Osteoblast (primary cell): ENCODE results near the gene HPX. TPM values are rescaled to one million over a fixed set of nuclear protein-coding genes. Genes with fewer than 3 reads are reported as not detected.

Experiments used
- DNase-seq: peaks from one replicate; pipeline ENCODE4 v3.0.0; 2011; ENCODE audit warnings: low spot score, mixed read lengths; ENCODE audit not compliant: insufficient read length; ENCODE audit errors: missing footprints
- H2AFZ ChIP-seq: 2 replicates; pipeline ENCODE4 v1.6.0; 2011; ENCODE audit warnings: mild to moderate bottlenecking, low read length
- H3K27ac ChIP-seq: 2 replicates; pipeline ENCODE4 v1.5.1; 2011; ENCODE audit warnings: mild to moderate bottlenecking, low read depth, low read length, moderate library complexity
- H3K27me3 ChIP-seq: 2 replicates; pipeline ENCODE4 v1.6.0; 2012; ENCODE audit warnings: mild to moderate bottlenecking, control low read depth, inconsistent platforms, low read length, moderate library complexity; ENCODE audit not compliant: insufficient read depth
- H3K36me3 ChIP-seq: 2 replicates; pipeline ENCODE4 v1.5.1; 2011; ENCODE audit warnings: mild to moderate bottlenecking, low read length, control low read depth, moderate library complexity; ENCODE audit not compliant: insufficient read depth
- H3K4me1 ChIP-seq: 2 replicates; pipeline ENCODE4 v1.5.1; 2011; ENCODE audit warnings: mild to moderate bottlenecking, low read length, control low read depth, moderate library complexity; ENCODE audit not compliant: insufficient read depth
- H3K4me2 ChIP-seq: 2 replicates; pipeline ENCODE4 v1.6.0; 2011; ENCODE audit warnings: mild to moderate bottlenecking, low read length; ENCODE audit not compliant: insufficient read depth
- H3K4me3 ChIP-seq: fragments of 200-600 bp; sonication (generic); 3 replicates; pipeline ENCODE4 v1.5.1; 2012; ENCODE audit warnings: mild to moderate bottlenecking, low read length, inconsistent platforms; ENCODE audit not compliant: insufficient read depth
- H3K79me2 ChIP-seq: 2 replicates; pipeline ENCODE4 v1.6.0; 2012; ENCODE audit warnings: mild to moderate bottlenecking, low read length, control low read depth, inconsistent platforms; ENCODE audit not compliant: insufficient read depth
- H3K9me3 ChIP-seq: 2 replicates; pipeline ENCODE4 v1.5.1; 2011; ENCODE audit warnings: low read depth, low read length, control low read depth
- H4K20me1 ChIP-seq: 2 replicates; pipeline ENCODE4 v1.6.0; 2012; ENCODE audit warnings: mild to moderate bottlenecking, low read length, control low read depth; ENCODE audit not compliant: insufficient read depth
- CTCF ChIP-seq: IDR thresholded peaks from 2 replicates; pipeline ENCODE4 v1.5.1; 2011; ENCODE audit warnings: mild to moderate bottlenecking, low read depth, low read length, moderate library complexity; ENCODE audit errors: extremely low read depth
- total RNA-seq: library from RNA; depleted of rRNA; stranded (reverse); fragments of >200 nt; gene quantifications from 2 replicates; pipeline ENCODE4 v1.2.3, GENCODE V29; 2012

The HPX gene
- total RNA-seq, 1 donor: 1.1 TPM

GRCh38 chr11:6457581-6458320, 17.0 kb upstream of the HPX start:
- H4K20me1 ChIP-seq: no peaks in the 10 kb centered on the region
- no peaks in the 10 kb centered on the region for H3K27me3 ChIP-seq
- no peaks in the 10 kb centered on the region for H3K79me2 ChIP-seq
- H3K4me1 ChIP-seq: peaks cover under 1% of the 10 kb centered on the region
- no peak overlapping the region for H3K27ac ChIP-seq
- no peaks in the 10 kb centered on the region for H3K9me3 ChIP-seq
- H3K4me3 ChIP-seq: no peak overlapping the region
- no peak overlapping the region for H2AFZ ChIP-seq
- no peak overlapping the region for H3K4me2 ChIP-seq
- H3K36me3 ChIP-seq: peaks cover 40% of the 10 kb centered on the region
- no peak for DNase-seq
- TF ChIP-seq CTCF: no peak

GRCh38 chr11:6456361-6457073, 15.7 kb upstream of the HPX start:
- Histone ChIP-seq H3K4me1 (peaks cover 12% of the 10 kb centered on the region), H3K9me3 (no peaks in the 10 kb centered on the region), H3K79me2 (no peaks in the 10 kb centered on the region), H3K27ac (no peak overlapping the region), H3K36me3 (peaks cover 36% of the 10 kb centered on the region), H4K20me1 (peaks cover 2% of the 10 kb centered on the region), H3K4me3 (no peak overlapping the region), H3K4me2 (no peak overlapping the region), H3K27me3 (no peaks in the 10 kb centered on the region), H2AFZ (no peak overlapping the region)
- TF ChIP-seq CTCF: no peak
- no peak for DNase-seq

GRCh38 chr11:6455070-6455469, 14.3 kb upstream of the HPX start:
- Histone ChIP-seq H3K4me3 (no peak overlapping the region), H2AFZ (no peak overlapping the region)
- no peak for DNase-seq

More at GRCh38 chr11:6455070-6455469, 14.3 kb upstream of the HPX start:
- peaks cover 6% of the 10 kb centered on the region for H4K20me1 ChIP-seq
- no peak overlapping the region for H3K4me2 ChIP-seq
- peaks cover 50% of the 10 kb centered on the region for H3K36me3 ChIP-seq
- no peak for TF ChIP-seq CTCF
- no peaks in the 10 kb centered on the region for H3K79me2 ChIP-seq
- H3K4me1 ChIP-seq: peaks cover 15% of the 10 kb centered on the region
- no peaks in the 10 kb centered on the region for H3K9me3 ChIP-seq
- H3K27ac ChIP-seq: no peak overlapping the region
- no peaks in the 10 kb centered on the region for H3K27me3 ChIP-seq
